Esophagus squamous epithelium (tissue), 5 donors: ENCODE results near the gene ZNF609. TPM values are rescaled to one million over a fixed set of nuclear protein-coding genes. Genes with fewer than 3 reads are reported as not detected.
A peak's percentile ranks its signal among the peaks of the same experiment; 100 is the strongest.
"Not testable (repeated sequence)": the region's sequence is repeated elsewhere in the genome, so short reads cannot be mapped to it uniquely, and the experiment has no call there.

Source experiments
- DNase-seq: peaks from one replicate; lab custom pipeline; 2025; lab: John Stamatoyannopoulos, UW
- H3K27ac ChIP-seq, 4 donors: fragments of 200-600 bp; sonication (generic); one replicate each; pipeline ENCODE4 v1.5.1; 2016 to 2019; ENCODE audit warnings: mild to moderate bottlenecking in 1 of 4
- H3K27me3 ChIP-seq, 4 donors: fragments of 200-600 bp; sonication (generic); 1 replicate in 3 of 4; 2 replicates in 1 of 4; pipeline versions ENCODE4 v1.5.1 to v1.6.0; 2017 to 2021; ENCODE audit warnings: antibody characterized with exemption in 1 of 4
- H3K36me3 ChIP-seq, 3 donors: fragments of 200-600 bp; sonication (generic); one replicate each; pipeline ENCODE4 v1.5.1; 2016 to 2019
- H3K4me1 ChIP-seq, 3 donors: fragments of 200-600 bp; sonication (generic); one replicate each; pipeline ENCODE4 v1.5.1; 2017 to 2019
- H3K4me3 ChIP-seq, 4 donors: fragments of 200-600 bp; sonication (generic); 1 replicate in 3 of 4; 2 replicates in 1 of 4; pipeline ENCODE4 v1.5.1; 2016 to 2019; ENCODE audit warnings: mild to moderate bottlenecking in 2 of 4, moderate library complexity in 1 of 4
- H3K9me3 ChIP-seq, 3 donors: fragments of 200-600 bp; sonication (generic); one replicate each; pipeline ENCODE4 v1.5.1; 2016 to 2019
- CTCF ChIP-seq, 6 experiments: fragments of 450-650 bp in 4 of 6; fragments of 200-600 bp in 2 of 6; sonication (generic) in 2 of 6; IDR thresholded peaks; one replicate each; pipeline ENCODE4 v1.5.1; 2016 to 2019; ENCODE audit warnings: antibody characterized with exemption in 6 of 6, mild to moderate bottlenecking in 4 of 6, moderate library complexity in 4 of 6
- POLR2A ChIP-seq, 4 donors: fragments of 450-650 bp; IDR thresholded peaks; one replicate each; pipeline ENCODE4 v1.6.1; 2017; ENCODE audit warnings: antibody characterized with exemption in 4 of 4, mild to moderate bottlenecking in 4 of 4, moderate library complexity in 3 of 4
- WGBS, 2 donors: methylation state at CpG; one replicate each; pipeline ENCODE4 v1.1.5; 2018; 5-methylcytosine and 5-hydroxymethylcytosine counted together
- intact Hi-C: fragments of 100-400 bp; cut with DNase I; formaldehyde crosslinking; loops from one replicate; pipeline ENCODE4 v1.15.0; 2022
- total RNA-seq, 4 donors: library from RNA; depleted of rRNA; stranded (reverse); fragments of >200 nt; gene quantifications; one replicate each; pipeline ENCODE4 v1.1.0, GENCODE V29; 2016
- donor health status: DM: yes; HTN: yes; CAD: no.

ZNF609 gene
- total RNA-seq, 4 donors from 2014 or later = 10.2 to 25.2 (median 13.8) TPM

- 78 to 96% methylated on average over 7 to 11 of the region's 12 CpGs for WGBS, 2 donors
- Histone ChIP-seq H3K9me3 (peaks cover 0 to 1% (median 0%) of the 10 kb centered on the region in 3 donors), H3K36me3 (no peaks in the 10 kb centered on the region), H3K4me3 (no peak overlapping the region), H3K27ac (no peak overlapping the region), H3K4me1 (peaks cover 0 to 22% (median 3%) of the 10 kb centered on the region in 3 donors), H3K27me3 (no peaks in the 10 kb centered on the region)
- TF ChIP-seq CTCF (IDR thresholded peaks at IDR 0.05) = no peak
- no peak for DNase-seq
- intact Hi-C loops = no loop called here
Measured at GRCh38 chr15:64586259-64586870, 126.0 kb downstream of the ZNF609 start.

- H3K4me1 ChIP-seq = peaks cover 0 to 22% (median 3%) of the 10 kb centered on the region in 3 donors
Measured at GRCh38 chr15:64586984-64587383, 126.6 kb downstream of the ZNF609 start.

GRCh38 chr15:64589435-64590084 lies 129.2 kb downstream of the ZNF609 start:
- H3K36me3 ChIP-seq = no peaks in the 10 kb centered on the region
- DNase-seq = no peak
- peaks cover 0 to 30% (median 3%) of the 10 kb centered on the region in 3 donors for H3K4me1 ChIP-seq
- H3K27me3 ChIP-seq = no peaks in the 10 kb centered on the region
- 67 to 75% methylated on average over 3 of the region's 3 CpGs for WGBS, 2 donors
- no peak overlapping the region for H3K27ac ChIP-seq
- TF ChIP-seq CTCF (IDR thresholded peaks at IDR 0.05) (no peak), POLR2A (IDR thresholded peaks at IDR 0.05) (no peak)
- intact Hi-C loops = no loop called here
- no peak overlapping the region for H3K4me3 ChIP-seq
- no peaks in the 10 kb centered on the region for H3K9me3 ChIP-seq

More at GRCh38 chr15:64586984-64587383, 126.6 kb downstream of the ZNF609 start:
- no peak overlapping the region for H3K27ac ChIP-seq
- 79 to 85% methylated on average over 4 of the region's 4 CpGs for WGBS, 2 donors
- no peak for TF ChIP-seq POLR2A (IDR thresholded peaks at IDR 0.05)
- TF ChIP-seq CTCF (IDR thresholded peaks at IDR 0.05) = no peak
- no peaks in the 10 kb centered on the region for H3K9me3 ChIP-seq
- H3K4me3 ChIP-seq = no peak overlapping the region
- H3K36me3 ChIP-seq = no peaks in the 10 kb centered on the region
- intact Hi-C loops = no loop called here
- no peaks in the 10 kb centered on the region for H3K27me3 ChIP-seq
- no peak for DNase-seq

- H3K9me3 ChIP-seq, H3K27me3 ChIP-seq, intact Hi-C loops, DNase-seq, H3K4me3 ChIP-seq, H3K27ac ChIP-seq, H3K36me3 ChIP-seq: not testable (repeated sequence)
- WGBS, 2 donors = 94 to 95% methylated on average over 18 of the region's 18 CpGs
- peaks cover 5 to 40% (median 18%) of the 10 kb centered on the region in 3 donors for H3K4me1 ChIP-seq
Measured at GRCh38 chr15:64592845-64593244, 132.5 kb downstream of the ZNF609 start.

GRCh38 chr15:64596701-64597476 lies 136.5 kb downstream of the ZNF609 start:
- Histone ChIP-seq H3K9me3 (no peaks in the 10 kb centered on the region), H3K27ac (peak overlapping the region in 1 of 4 donors; percentile 28), H3K4me3 (peak overlapping the region in 1 of 4 donors; percentile 16), H3K27me3 (no peaks in the 10 kb centered on the region), H3K36me3 (no peaks in the 10 kb centered on the region), H3K4me1 (peaks cover 5 to 43% (median 22%) of the 10 kb centered on the region in 3 donors)
- intact Hi-C loops = no loop called here
- no peak for DNase-seq
- WGBS, 2 donors = 35 to 36% methylated on average over 4 of the region's 4 CpGs
- TF ChIP-seq POLR2A (IDR thresholded peaks at IDR 0.05) (no peak), CTCF (IDR thresholded peaks at IDR 0.05) (no peak)
